H1 (cell line): ENCODE measurements around the gene SLC2A5. TPM values are rescaled to one million over a fixed set of nuclear protein-coding genes. Genes with fewer than 3 reads are reported as not detected.

Experiments
- CTCF ChIA-PET: fragments of 300-600 bp; sonication (Branson Sonifier 250); formaldehyde crosslinking; loops from one replicate; lab custom pipeline; 2021; ENCODE audit not compliant: partially characterized antibody; lab: Charles Lee
- POLR2A ChIA-PET: fragments of 300-600 bp; sonication (Branson Sonifier 250); formaldehyde crosslinking; loops from one replicate; lab custom pipeline; 2021; ENCODE audit warnings: inconsistent platforms; ENCODE audit not compliant: partially characterized antibody; lab: Charles Lee
- DNase-seq, 2 experiments: peaks; one replicate each; pipeline versions ENCODE4 v3.0.0 to v3.0.0-alpha.2; 2010 to 2022; ENCODE audit warnings: low spot score in 2 of 2, low read depth in 1 of 2, mixed read lengths in 1 of 2
- FAIRE-seq: peaks from 2 replicates; lab custom pipeline; 2011; peaks lifted over from hg19 to GRCh38; lab: Jason Lieb, UNC
- H2AFZ ChIP-seq: 2 replicates; pipeline ENCODE4 v1.8.1; 2012; ENCODE audit warnings: low read length, inconsistent platforms
- H2AK5ac ChIP-seq: 2 replicates; pipeline ENCODE4 v1.6.1; 2013; ENCODE audit warnings: low read depth, low read length
- H2BK120ac ChIP-seq: replicated peaks from 2 replicates; pipeline ENCODE3; 2013; ENCODE audit warnings: low read depth, low read length, inconsistent platforms
- H2BK12ac ChIP-seq: 2 replicates; pipeline ENCODE4 v1.6.1; 2013; ENCODE audit warnings: low read depth, low read length
- H2BK15ac ChIP-seq: 2 replicates; pipeline ENCODE4 v1.6.1; 2013; ENCODE audit warnings: low read length
- H2BK20ac ChIP-seq: 2 replicates; pipeline ENCODE4 v1.6.1; 2013; ENCODE audit warnings: low read length
- H2BK5ac ChIP-seq: 2 replicates; pipeline ENCODE4 v1.6.1; 2013; ENCODE audit warnings: low read depth, low read length
- H3K14ac ChIP-seq: 2 replicates; pipeline ENCODE4 v1.6.1; 2013; ENCODE audit warnings: inconsistent platforms; ENCODE audit not compliant: insufficient read length
- H3K18ac ChIP-seq: 2 replicates; pipeline ENCODE4 v1.6.1; 2013; ENCODE audit warnings: low read length; ENCODE audit errors: extremely low read depth
- H3K23ac ChIP-seq: 2 replicates; pipeline ENCODE4 v1.6.1; 2013; ENCODE audit warnings: inconsistent platforms; ENCODE audit not compliant: insufficient read length
- H3K23me2 ChIP-seq: 2 replicates; pipeline ENCODE4 v1.6.1; 2013; ENCODE audit warnings: low read depth, low read length
- H3K27ac ChIP-seq: 2 replicates; pipeline ENCODE4 v1.6.1; 2011; ENCODE audit warnings: low read depth, low read length, inconsistent platforms
- H3K27me3 ChIP-seq, 4 experiments: replicated peaks in 1 of 4; 1 replicate in 1 of 4; 2 replicates in 3 of 4; pipeline versions ENCODE4 v1.6.1 to v1.8.1; 2011 to 2013; ENCODE audit warnings: low read length in 3 of 4, mild to moderate bottlenecking in 3 of 4, inconsistent platforms in 2 of 4, mixed read lengths in 2 of 4, moderate library complexity in 1 of 4; ENCODE audit not compliant: control insufficient read depth in 3 of 4, insufficient read depth in 3 of 4; ENCODE audit errors: extremely low read depth in 1 of 4
- H3K36me3 ChIP-seq, 4 experiments: 2 replicates each; pipeline versions ENCODE4 v1.6.1 to v1.8.1; 2011 to 2013; ENCODE audit warnings: mild to moderate bottlenecking in 4 of 4, low read length in 3 of 4, moderate library complexity in 2 of 4, control low read depth in 1 of 4, inconsistent platforms in 1 of 4; ENCODE audit not compliant: insufficient read depth in 4 of 4, control insufficient read depth in 2 of 4
- H3K4ac ChIP-seq: replicated peaks from 2 replicates; pipeline ENCODE3; 2013; ENCODE audit warnings: low read length, low read depth, mixed read lengths, inconsistent platforms; ENCODE audit not compliant: insufficient read length
- H3K4me1 ChIP-seq, 4 experiments: replicated peaks in 1 of 4; 1 replicate in 1 of 4; 2 replicates in 3 of 4; pipeline versions ENCODE4 v1.6.1 to v1.8.1; 2011 to 2013; ENCODE audit warnings: low read length in 3 of 4, inconsistent platforms in 2 of 4, mixed read lengths in 1 of 4; ENCODE audit not compliant: insufficient read depth in 4 of 4, control insufficient read depth in 3 of 4
- H3K4me2 ChIP-seq, 2 experiments: 2 replicates each; pipeline versions ENCODE4 v1.6.1 to v1.8.1; 2011 to 2013; ENCODE audit warnings: low read depth in 2 of 2, low read length in 2 of 2, control low read depth in 1 of 2, inconsistent platforms in 1 of 2, mild to moderate bottlenecking in 1 of 2; ENCODE audit not compliant: insufficient read depth in 1 of 2
- H3K4me3 ChIP-seq, 4 experiments: fragments of 200-600, 300-600 bp in 1 of 4; sonication (generic), shearing (Covaris generic), sonication (Bioruptor Twin) in 1 of 4; 2 replicates each; pipeline versions ENCODE4 v1.5.1 to v1.8.1; 2011 to 2016; ENCODE audit warnings: low read length in 4 of 4, low read depth in 3 of 4, control low read depth in 2 of 4, inconsistent platforms in 2 of 4, mild to moderate bottlenecking in 2 of 4, mixed read lengths in 1 of 4, moderate library complexity in 1 of 4; ENCODE audit not compliant: insufficient read depth in 2 of 4; ENCODE audit errors: extremely low read depth in 1 of 4
- H3K56ac ChIP-seq: replicated peaks from 2 replicates; pipeline ENCODE3; 2013; ENCODE audit warnings: low read depth, mild to moderate bottlenecking, mixed read lengths, low read length, inconsistent platforms; ENCODE audit not compliant: insufficient read length
- H3K79me1 ChIP-seq: 2 replicates; pipeline ENCODE4 v1.6.1; 2013; ENCODE audit warnings: low read depth, low read length, control low read depth
- H3K79me2 ChIP-seq, 2 experiments: 2 replicates each; pipeline versions ENCODE4 v1.6.1 to v1.8.1; 2012 to 2013; ENCODE audit warnings: low read length in 2 of 2, mild to moderate bottlenecking in 2 of 2, inconsistent platforms in 1 of 2; ENCODE audit not compliant: insufficient read depth in 2 of 2, control insufficient read depth in 1 of 2
- H3K9ac ChIP-seq, 4 experiments: replicated peaks in 1 of 4; 1 replicate in 1 of 4; 2 replicates in 3 of 4; pipeline versions ENCODE4 v1.6.1 to v1.8.1; 2011 to 2013; ENCODE audit warnings: low read depth in 3 of 4, low read length in 3 of 4, control low read depth in 2 of 4, mild to moderate bottlenecking in 2 of 4, moderate library complexity in 2 of 4, inconsistent platforms in 1 of 4; ENCODE audit errors: extremely low read depth in 1 of 4
- H3K9me3 ChIP-seq, 2 experiments: 2 replicates each; pipeline versions ENCODE4 v1.6.1 to v1.8.1; 2012 to 2013; ENCODE audit warnings: mild to moderate bottlenecking in 2 of 2, moderate library complexity in 2 of 2, control low read depth in 1 of 2, inconsistent platforms in 1 of 2, low read depth in 1 of 2, low read length in 1 of 2, mixed read lengths in 1 of 2; ENCODE audit not compliant: insufficient read depth in 2 of 2
- H4K20me1 ChIP-seq, 2 experiments: replicated peaks in 1 of 2; 2 replicates each; pipeline versions ENCODE3 to v1.8.1; 2011 to 2013; ENCODE audit warnings: inconsistent platforms in 2 of 2, low read length in 2 of 2, mild to moderate bottlenecking in 1 of 2; ENCODE audit not compliant: insufficient read depth in 2 of 2, control insufficient read depth in 1 of 2
- H4K5ac ChIP-seq: 2 replicates; pipeline ENCODE4 v1.6.1; 2013; ENCODE audit warnings: low read length, low read depth, mixed read lengths, inconsistent platforms; ENCODE audit not compliant: insufficient read length
- H4K8ac ChIP-seq: 2 replicates; pipeline ENCODE4 v1.8.0; 2013; ENCODE audit warnings: mild to moderate bottlenecking, moderate library complexity, low read length, inconsistent platforms; ENCODE audit not compliant: insufficient read depth; ENCODE audit errors: extremely low read depth
- H4K91ac ChIP-seq: replicated peaks from 2 replicates; pipeline ENCODE3; 2013; ENCODE audit warnings: low read length, mixed read lengths, inconsistent platforms; ENCODE audit not compliant: insufficient read length
- BCL11A ChIP-seq, 2 experiments: IDR thresholded peaks; one replicate each; pipeline ENCODE4 v1.6.1; 2011; ENCODE audit warnings: low read depth in 2 of 2, low read length in 2 of 2, mild to moderate bottlenecking in 2 of 2
- BRCA1 ChIP-seq: IDR thresholded peaks from 2 replicates; pipeline ENCODE4 v1.6.1; 2012; ENCODE audit warnings: low read depth, low read length, improper control_type of control experiment
- CBX8 ChIP-seq: fragments of 300-800, 300-1000 bp; sonication (generic); IDR thresholded peaks from 2 replicates; pipeline ENCODE4 v1.7.1; 2016; ENCODE audit warnings: low read depth, low read length, borderline replicate concordance
- CEBPB ChIP-seq: IDR thresholded peaks from 2 replicates; pipeline ENCODE4 v1.6.1; 2012; ENCODE audit warnings: low read depth, low read length
- CTBP2 ChIP-seq: IDR thresholded peaks from 2 replicates; pipeline ENCODE4 v1.7.0; 2011; ENCODE audit warnings: borderline replicate concordance, mild to moderate bottlenecking, moderate library complexity, mixed read lengths, low read length; ENCODE audit not compliant: insufficient read depth, insufficient read length
- HDAC6 ChIP-seq: IDR thresholded peaks from one replicate; pipeline ENCODE4 v1.7.1; 2012; ENCODE audit warnings: low read depth, mild to moderate bottlenecking, inconsistent platforms, low read length, moderate library complexity
- JUN ChIP-seq: IDR thresholded peaks from 2 replicates; pipeline ENCODE4 v1.6.1; 2011; ENCODE audit warnings: low read depth, mild to moderate bottlenecking, improper control_type of control experiment, low read length
- RAD21 ChIP-seq, 2 experiments: IDR thresholded peaks in 1 of 2; conservative IDR thresholded peaks in 1 of 2; 2 replicates each; pipeline ENCODE4 v1.6.1; 2011; ENCODE audit warnings: low read depth in 2 of 2, low read length in 2 of 2, improper control_type of control experiment in 1 of 2, inconsistent platforms in 1 of 2, mild to moderate bottlenecking in 1 of 2, moderate library complexity in 1 of 2
- SIX5 ChIP-seq: IDR thresholded peaks from 2 replicates; pipeline ENCODE4 v1.6.1; 2011; ENCODE audit warnings: mild to moderate bottlenecking, low read depth, low read length
- SUZ12 ChIP-seq: fragments of 200-600 bp; sonication (generic); IDR thresholded peaks from 2 replicates; pipeline ENCODE4 v1.6.1; 2012; ENCODE audit warnings: mild to moderate bottlenecking, inconsistent platforms, low read length, moderate library complexity, mixed read lengths
- TAF7 ChIP-seq: optimal IDR thresholded peaks from 2 replicates; pipeline ENCODE3; 2011; ENCODE audit warnings: low read depth, mild to moderate bottlenecking, inconsistent platforms, low read length, moderate library complexity, borderline replicate concordance
- ZNF274 ChIP-seq: IDR thresholded peaks from 2 replicates; pipeline ENCODE4 v1.7.0; 2012; ENCODE audit warnings: low read length, borderline replicate concordance; ENCODE audit errors: extremely low read depth
- WGBS, 2 experiments: shearing (Covaris generic) in 1 of 2; methylation state at CpG; one replicate each; pipeline versions ENCODE4 v1.1.6 to v1.1.7; 2013 to 2015; ENCODE audit warnings: low lambda C conversion rate in 2 of 2, mixed read lengths in 2 of 2, inconsistent platforms in 1 of 2, low coverage in 1 of 2, missing lambda C conversion rate in 1 of 2; ENCODE audit not compliant: insufficient replicate concordance in 2 of 2, insufficient coverage in 1 of 2, insufficient read length in 1 of 2; ENCODE audit errors: extremely low coverage in 1 of 2, missing lambda C conversion rate in 1 of 2; 5-methylcytosine and 5-hydroxymethylcytosine counted together
- polyA plus RNA-seq, 7 experiments: library from polyadenylated mRNA; depleted of rRNA in 3 of 7; stranded (reverse) in 5 of 7; unstranded in 2 of 7; fragments of >200 nt in 5 of 7; fragments of 200-250 nt in 2 of 7; gene quantifications; 1 replicate in 5 of 7; 2 replicates in 1 of 7; 4 replicates in 1 of 7; pipeline versions ENCODE4 v1.2.1 to v1.2.3, GENCODE V29; 2011 to 2013; ENCODE audit warnings: missing spikeins in 2 of 7, mixed read lengths in 2 of 7
- total RNA-seq: library from RNA; stranded (reverse); fragmentation: NEBNext Ultra II Directional; extraction: Animal tissue kit (Norgen Biotek cat#: 25700); gene quantifications from 2 replicates; pipeline ENCODE4 v1.2.1, GENCODE V29; 2021

Gene SLC2A5
- total and polyA plus RNA-seq, 2 of the 8 experiments (the other 6 are each of a cell fraction or from before 2014, with no cell fraction given), result 0.12 TPM; not detected in 1

- Histone ChIP-seq H3K9ac (no peak overlapping the region), H3K56ac (no peak overlapping the region), H4K5ac (no peak overlapping the region), H3K79me2 (no peaks in the 10 kb centered on the region), H3K9me3 (peaks cover 0 to 5% of the 10 kb centered on the region in 2 experiments; a peak in 1 of 4 replicates), H2BK120ac (no peak overlapping the region), H2BK20ac (no peak overlapping the region), H4K91ac (no peak overlapping the region), H3K36me3 (no peaks in the 10 kb centered on the region), H3K4ac (no peak overlapping the region), H3K23ac (no peak overlapping the region), H4K8ac (no peak overlapping the region), H2AFZ (no peak overlapping the region), H3K14ac (no peak overlapping the region), H2BK5ac (no peak overlapping the region), H4K20me1 (no peaks in the 10 kb centered on the region), H3K4me3 (no peak overlapping the region), H2AK5ac (no peak overlapping the region), H2BK12ac (no peak overlapping the region), H3K18ac (no peak overlapping the region), H3K4me1 (no peaks in the 10 kb centered on the region), H3K27me3 (no peaks in the 10 kb centered on the region), H3K27ac (no peak overlapping the region), H3K4me2 (no peak overlapping the region), H3K79me1 (no peaks in the 10 kb centered on the region), H3K23me2 (no peaks in the 10 kb centered on the region), H2BK15ac (no peak overlapping the region)
- TF ChIP-seq CBX8 (no peak), TAF7 (no peak), JUN (no peak), BRCA1 (no peak), BCL11A (IDR thresholded peaks at IDR 0.05; ENCODE audit: low read depth in 2 of 2, low read length in 2 of 2) (no peak), CTBP2 (no peak), SIX5 (no peak), HDAC6 (no peak), ZNF274 (no peak), CEBPB (no peak), RAD21 (IDR thresholded peaks at IDR 0.05 in 1 of 2, conservative IDR thresholded peaks at IDR 0.05 in 1 of 2; ENCODE audit: low read depth in 2 of 2, low read length in 2 of 2) (no peak), SUZ12 (no peak)
- DNase-seq, result no peak
- CTCF ChIA-PET, result interaction anchor here (0.5 to 0.6 kb wide), 2 partner anchors 41 to 544 kb away, joined by 3 read pairs; no protein-coding TSS in a partner anchor
- POLR2A ChIA-PET, result no interaction called here
- WGBS, 2 experiments, result 88% methylated on average over 2 of the region's 2 CpGs; no CpG with 5 or more reads in 1 of the 2 experiments
- no peak for FAIRE-seq
Measured at GRCh38 chr1:9086796-9087195, 17.4 kb upstream of the SLC2A5 start.
